Ascending aorta (tissue), 2 donors: ENCODE data around the gene EPDR1. TPM values are rescaled to one million over a fixed set of nuclear protein-coding genes. Genes with fewer than 3 reads are reported as not detected.

Experiments used
- DNase-seq, 2 donors: peaks; one replicate each; pipeline ENCODE4 v3.0.0-alpha.2; 2019; ENCODE audit warnings: low spot score in 2 of 2
- H3K27ac ChIP-seq, 2 donors: fragments of 200-600 bp; sonication (generic); one replicate each; pipeline ENCODE4 v1.5.1; 2016 to 2017; ENCODE audit warnings: mild to moderate bottlenecking in 1 of 2
- H3K27me3 ChIP-seq: fragments of 200-600 bp; sonication (generic); one replicate; pipeline ENCODE4 v1.5.1; 2017
- H3K36me3 ChIP-seq, 2 donors: fragments of 200-600 bp; sonication (generic); one replicate each; pipeline ENCODE4 v1.5.1; 2016
- H3K4me1 ChIP-seq, 2 donors: fragments of 200-600 bp; sonication (generic); one replicate each; pipeline ENCODE4 v1.5.1; 2016 to 2017; ENCODE audit warnings: mild to moderate bottlenecking in 1 of 2
- H3K4me3 ChIP-seq, 2 donors: fragments of 200-600 bp; sonication (generic); one replicate each; pipeline ENCODE4 v1.5.1; 2016 to 2017; ENCODE audit warnings: mild to moderate bottlenecking in 1 of 2
- H3K9me3 ChIP-seq, 2 donors: fragments of 200-600 bp; sonication (generic); one replicate each; pipeline ENCODE4 v1.5.1; 2016
- intact Hi-C: fragments of 100-400 bp; cut with DNase I; formaldehyde crosslinking; loops from one replicate; pipeline ENCODE4 v1.15.1; 2023
- total RNA-seq: library from RNA; depleted of rRNA; stranded (reverse); fragments of >200 nt; gene quantifications from one replicate; pipeline ENCODE4 v1.1.0, GENCODE V29; 2016
- TF ChIP-seq, protein P1 (sequence below), 3 experiments: fragments of 200-600 bp in 2 of 3; fragments of 450-650 bp in 1 of 3; sonication (generic) in 2 of 3; IDR thresholded peaks; one replicate each; pipeline ENCODE4 v1.5.1; 2016 to 2019; ENCODE audit warnings: antibody characterized with exemption in 3 of 3, mild to moderate bottlenecking in 1 of 3, moderate library complexity in 1 of 3

The EPDR1 gene
- total RNA-seq, 1 donor from 2014 or later: 144 TPM

DNA sequence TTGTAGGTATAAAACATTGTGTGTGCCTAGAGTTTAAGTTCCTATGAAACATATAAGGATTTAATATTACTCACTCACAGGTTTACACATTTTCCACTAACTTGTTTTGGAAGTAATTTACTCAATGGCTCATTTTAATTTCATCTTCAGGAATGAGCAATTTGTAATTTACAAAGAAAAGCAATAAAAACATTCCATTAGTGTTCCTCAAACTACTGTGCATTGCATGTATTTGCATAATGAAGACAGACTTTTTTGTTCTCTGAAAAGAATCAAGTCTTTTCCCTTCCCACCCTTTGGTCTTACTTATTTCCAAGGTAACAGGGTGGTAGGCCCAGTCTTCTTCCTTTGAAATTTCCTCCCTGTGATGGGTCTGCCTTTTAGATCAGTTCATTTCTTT lies 61.2 kb downstream of the EPDR1 start:
- H3K4me1 ChIP-seq: no peaks in the 10 kb centered on the region
- TF ChIP-seq, protein P1, sequence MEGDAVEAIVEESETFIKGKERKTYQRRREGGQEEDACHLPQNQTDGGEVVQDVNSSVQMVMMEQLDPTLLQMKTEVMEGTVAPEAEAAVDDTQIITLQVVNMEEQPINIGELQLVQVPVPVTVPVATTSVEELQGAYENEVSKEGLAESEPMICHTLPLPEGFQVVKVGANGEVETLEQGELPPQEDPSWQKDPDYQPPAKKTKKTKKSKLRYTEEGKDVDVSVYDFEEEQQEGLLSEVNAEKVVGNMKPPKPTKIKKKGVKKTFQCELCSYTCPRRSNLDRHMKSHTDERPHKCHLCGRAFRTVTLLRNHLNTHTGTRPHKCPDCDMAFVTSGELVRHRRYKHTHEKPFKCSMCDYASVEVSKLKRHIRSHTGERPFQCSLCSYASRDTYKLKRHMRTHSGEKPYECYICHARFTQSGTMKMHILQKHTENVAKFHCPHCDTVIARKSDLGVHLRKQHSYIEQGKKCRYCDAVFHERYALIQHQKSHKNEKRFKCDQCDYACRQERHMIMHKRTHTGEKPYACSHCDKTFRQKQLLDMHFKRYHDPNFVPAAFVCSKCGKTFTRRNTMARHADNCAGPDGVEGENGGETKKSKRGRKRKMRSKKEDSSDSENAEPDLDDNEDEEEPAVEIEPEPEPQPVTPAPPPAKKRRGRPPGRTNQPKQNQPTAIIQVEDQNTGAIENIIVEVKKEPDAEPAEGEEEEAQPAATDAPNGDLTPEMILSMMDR (IDR thresholded peaks at IDR 0.05): no peak
- intact Hi-C loops: no loop called here
- H3K36me3 ChIP-seq: no peaks in the 10 kb centered on the region
- no peak overlapping the region for H3K27ac ChIP-seq
- H3K9me3 ChIP-seq: no peaks in the 10 kb centered on the region
- H3K27me3 ChIP-seq: no peaks in the 10 kb centered on the region
- no peak for DNase-seq
- no peak overlapping the region for H3K4me3 ChIP-seq

DNA sequence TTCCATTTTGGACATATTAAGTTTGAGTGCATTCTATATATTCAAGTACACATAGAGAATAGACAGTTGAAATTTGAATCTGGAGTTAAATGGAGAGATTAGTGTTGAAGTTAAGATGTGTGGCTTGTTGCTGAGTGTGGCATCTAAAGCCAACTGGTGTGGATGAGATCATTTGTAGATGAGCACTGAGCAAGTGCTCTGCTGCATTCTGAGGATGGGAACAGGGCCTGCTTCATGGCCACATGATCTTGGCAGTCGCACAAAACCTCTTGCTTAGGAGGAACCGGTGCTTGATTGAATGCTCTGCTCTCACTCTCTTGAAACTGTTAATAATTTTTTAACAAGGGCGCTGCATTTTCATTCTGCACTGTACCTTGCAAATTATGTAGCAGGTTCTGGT lies 62.0 kb downstream of the EPDR1 start:
- no peaks in the 10 kb centered on the region for H3K27me3 ChIP-seq
- H3K4me1 ChIP-seq: no peaks in the 10 kb centered on the region
- intact Hi-C loops: no loop called here
- H3K9me3 ChIP-seq: no peaks in the 10 kb centered on the region
- no peak for DNase-seq
- no peak overlapping the region for H3K27ac ChIP-seq
- H3K36me3 ChIP-seq: no peaks in the 10 kb centered on the region
- TF ChIP-seq, protein P1 (IDR thresholded peaks at IDR 0.05): no peak
- H3K4me3 ChIP-seq: no peak overlapping the region

DNA sequence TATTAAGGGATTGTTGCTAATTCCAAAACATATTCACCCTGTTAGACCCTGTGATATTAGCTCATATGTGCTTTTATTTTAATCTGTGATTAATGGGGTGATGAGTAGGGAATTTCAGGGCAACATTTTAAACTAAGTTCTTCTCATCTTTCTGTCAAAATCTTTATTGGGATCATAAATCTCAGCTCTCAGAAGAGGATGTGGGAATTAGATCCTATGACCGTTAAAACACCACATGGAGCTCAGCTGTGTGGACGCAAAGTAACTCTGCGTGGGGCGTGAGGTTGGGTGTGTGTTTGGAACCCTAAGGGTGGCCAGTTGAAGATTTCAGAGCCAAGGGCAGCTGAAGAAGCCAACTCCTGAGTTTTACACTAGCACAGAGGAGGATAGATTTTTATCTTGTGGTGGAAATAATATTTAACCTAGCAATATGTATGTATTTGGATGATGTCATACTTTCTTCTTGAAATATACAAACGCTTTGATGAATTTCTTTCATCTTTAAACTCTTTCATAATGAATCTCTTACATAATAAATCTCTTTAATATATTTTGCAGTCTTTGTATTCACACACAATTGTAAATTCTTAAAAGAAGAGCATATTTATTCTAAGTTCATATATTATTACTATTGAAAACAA lies 64.4 kb downstream of the EPDR1 start:
- H3K9me3 ChIP-seq: no peaks in the 10 kb centered on the region
- intact Hi-C loops: no loop called here
- no peak overlapping the region for H3K4me3 ChIP-seq
- no peak for DNase-seq
- no peaks in the 10 kb centered on the region for H3K36me3 ChIP-seq
- H3K27ac ChIP-seq: no peak overlapping the region
- H3K4me1 ChIP-seq: no peaks in the 10 kb centered on the region
- no peaks in the 10 kb centered on the region for H3K27me3 ChIP-seq
- TF ChIP-seq, protein P1 (IDR thresholded peaks at IDR 0.05): no peak

DNA sequence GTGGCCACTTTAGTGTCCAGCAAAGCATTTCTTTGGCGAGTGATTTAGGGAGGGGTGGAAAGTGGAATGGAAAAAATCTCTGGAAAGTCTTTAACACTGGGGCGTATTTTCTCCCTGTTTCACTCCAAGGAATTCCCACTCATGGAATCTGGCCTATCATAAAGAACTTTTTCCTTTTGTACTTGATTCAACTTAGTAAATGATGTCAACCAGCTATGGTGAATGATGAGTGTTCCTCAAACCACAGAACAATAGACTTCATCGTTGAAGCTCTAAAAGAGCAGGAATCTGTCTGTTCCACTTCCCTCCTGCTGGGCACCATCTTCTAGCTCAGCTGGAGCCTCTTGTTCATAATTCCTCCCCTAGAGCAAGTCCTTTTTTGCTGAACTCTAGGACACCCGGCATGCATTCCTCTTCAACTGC lies 66.5 kb downstream of the EPDR1 start:
- intact Hi-C loops: no loop called here
- no peak overlapping the region for H3K4me3 ChIP-seq
- no peak overlapping the region for H3K27ac ChIP-seq
- no peaks in the 10 kb centered on the region for H3K27me3 ChIP-seq
- no peaks in the 10 kb centered on the region for H3K4me1 ChIP-seq
- H3K36me3 ChIP-seq: no peaks in the 10 kb centered on the region
- TF ChIP-seq, protein P1 (IDR thresholded peaks at IDR 0.05): no peak
- no peak for DNase-seq
- H3K9me3 ChIP-seq: no peaks in the 10 kb centered on the region

DNA sequence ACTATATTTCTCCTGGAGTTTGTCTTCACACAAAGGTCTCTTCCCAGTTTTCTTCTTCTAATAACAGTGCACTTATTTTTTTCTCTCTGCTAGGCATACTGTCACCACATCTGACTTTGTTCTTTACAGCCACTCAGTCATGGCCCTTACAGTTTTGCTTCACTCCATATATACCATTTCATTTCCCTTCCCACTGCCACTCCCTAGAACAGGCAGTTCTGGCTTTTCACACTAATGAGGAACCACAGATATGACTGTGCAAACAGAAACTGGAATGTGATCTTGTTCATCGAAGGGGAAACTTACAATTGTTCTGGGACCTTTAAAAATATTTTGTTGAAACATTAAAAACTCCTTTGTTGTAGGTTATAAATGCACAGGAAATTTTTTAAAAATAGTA lies 67.3 kb downstream of the EPDR1 start:
- no peak for DNase-seq
- Histone ChIP-seq H3K36me3 (no peaks in the 10 kb centered on the region), H3K4me1 (no peaks in the 10 kb centered on the region), H3K27ac (no peak overlapping the region), H3K4me3 (no peak overlapping the region), H3K27me3 (no peaks in the 10 kb centered on the region), H3K9me3 (no peaks in the 10 kb centered on the region)
- TF ChIP-seq, protein P1 (IDR thresholded peaks at IDR 0.05): no peak
- intact Hi-C loops: no loop called here
